ENCODE results near the gene SOX9.

DNA sequence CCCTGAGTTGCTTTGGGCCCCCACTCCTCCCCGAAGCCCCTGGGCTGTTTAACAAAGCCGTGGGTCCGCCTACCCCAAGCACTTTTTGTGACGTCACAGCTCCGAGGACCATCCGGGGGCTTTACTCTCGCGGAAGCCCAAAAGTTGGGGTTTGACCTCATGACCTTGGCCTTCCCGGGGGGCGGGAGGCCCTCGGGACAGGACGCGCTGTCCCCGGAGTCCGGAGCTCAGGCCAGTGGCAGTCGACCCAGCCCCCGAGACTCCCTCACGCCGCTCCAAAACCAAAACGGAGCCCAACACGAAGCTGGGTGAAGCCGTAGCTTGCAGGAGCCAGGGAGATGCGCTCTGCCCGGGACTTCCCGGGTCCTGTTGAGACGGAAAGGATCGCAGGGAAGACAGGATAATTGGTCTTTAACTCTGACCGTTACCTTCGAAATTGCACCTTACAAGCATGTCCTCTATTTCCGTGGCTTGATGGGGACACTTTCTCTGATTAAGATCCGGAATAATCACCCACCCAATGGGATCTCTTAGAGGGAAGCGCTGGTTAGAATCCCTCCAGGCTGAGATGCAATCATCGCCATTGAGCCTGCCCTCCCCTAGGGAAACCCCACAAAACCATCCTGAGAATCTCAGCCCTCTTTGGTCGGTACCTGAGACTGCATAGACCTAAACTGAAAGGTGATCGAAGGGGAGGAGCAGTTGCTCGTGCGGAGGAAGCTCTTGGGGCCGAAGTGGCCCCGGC lies 4.9 kb upstream of the SOX9 start:
- TF ChIP-seq, protein P1, sequence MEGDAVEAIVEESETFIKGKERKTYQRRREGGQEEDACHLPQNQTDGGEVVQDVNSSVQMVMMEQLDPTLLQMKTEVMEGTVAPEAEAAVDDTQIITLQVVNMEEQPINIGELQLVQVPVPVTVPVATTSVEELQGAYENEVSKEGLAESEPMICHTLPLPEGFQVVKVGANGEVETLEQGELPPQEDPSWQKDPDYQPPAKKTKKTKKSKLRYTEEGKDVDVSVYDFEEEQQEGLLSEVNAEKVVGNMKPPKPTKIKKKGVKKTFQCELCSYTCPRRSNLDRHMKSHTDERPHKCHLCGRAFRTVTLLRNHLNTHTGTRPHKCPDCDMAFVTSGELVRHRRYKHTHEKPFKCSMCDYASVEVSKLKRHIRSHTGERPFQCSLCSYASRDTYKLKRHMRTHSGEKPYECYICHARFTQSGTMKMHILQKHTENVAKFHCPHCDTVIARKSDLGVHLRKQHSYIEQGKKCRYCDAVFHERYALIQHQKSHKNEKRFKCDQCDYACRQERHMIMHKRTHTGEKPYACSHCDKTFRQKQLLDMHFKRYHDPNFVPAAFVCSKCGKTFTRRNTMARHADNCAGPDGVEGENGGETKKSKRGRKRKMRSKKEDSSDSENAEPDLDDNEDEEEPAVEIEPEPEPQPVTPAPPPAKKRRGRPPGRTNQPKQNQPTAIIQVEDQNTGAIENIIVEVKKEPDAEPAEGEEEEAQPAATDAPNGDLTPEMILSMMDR (conservative IDR thresholded peaks at IDR 0.05; ENCODE audit: low read depth, low read length): no peak
- no peak for TF ChIP-seq EZH2 (IDR thresholded peaks at IDR 0.05; ENCODE audit: borderline replicate concordance, low read depth, low read length, poor library complexity, severe bottlenecking)

Measured in A673 (cell line).